HG02852 (cell line): Measurements from ENCODE around the gene CDC45.

Experiments used
- ATAC-seq: cut with Tn5 transposase; IDR thresholded peaks from one replicate; pipeline ENCODE4 v1.9.1; 2021; ENCODE audit warnings: mild to moderate bottlenecking, moderate library complexity; ENCODE audit not compliant: unreplicated experiment

CDC45 gene

GRCh38 chr22:19492504-19493174 is 12.9 kb downstream of the CDC45 start:
- no peak for ATAC-seq

GRCh38 chr22:19494001-19494560 is 14.4 kb downstream of the CDC45 start:
- ATAC-seq: no peak

DNA sequence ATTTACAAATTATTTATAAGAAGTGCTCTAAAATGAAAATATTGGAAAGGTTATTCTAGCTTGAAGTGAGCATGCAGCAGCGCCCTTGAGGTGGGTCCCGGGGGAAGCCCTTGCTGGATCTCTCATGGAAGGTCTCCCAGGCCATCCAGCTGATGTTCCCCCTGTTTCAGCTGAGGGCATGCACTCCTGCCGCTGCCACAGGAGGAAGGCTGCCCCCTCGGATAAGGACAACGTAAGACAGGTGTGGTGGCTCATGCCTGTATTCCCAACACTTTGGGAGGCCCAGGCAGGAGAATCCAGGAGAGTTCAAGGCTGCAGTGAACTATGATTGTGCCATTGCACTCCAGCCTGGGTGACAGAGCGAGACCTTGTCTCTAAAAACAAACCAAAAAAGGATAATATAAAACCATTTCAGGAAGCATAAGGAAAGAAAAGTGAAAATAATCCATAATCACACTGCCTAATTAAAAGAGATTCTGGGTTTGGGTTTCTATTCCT is 15.0 kb downstream of the CDC45 start:
- ATAC-seq: no peak

- no peak for ATAC-seq
Observed at GRCh38 chr22:19495562-19496323, 16.0 kb downstream of the CDC45 start.

DNA sequence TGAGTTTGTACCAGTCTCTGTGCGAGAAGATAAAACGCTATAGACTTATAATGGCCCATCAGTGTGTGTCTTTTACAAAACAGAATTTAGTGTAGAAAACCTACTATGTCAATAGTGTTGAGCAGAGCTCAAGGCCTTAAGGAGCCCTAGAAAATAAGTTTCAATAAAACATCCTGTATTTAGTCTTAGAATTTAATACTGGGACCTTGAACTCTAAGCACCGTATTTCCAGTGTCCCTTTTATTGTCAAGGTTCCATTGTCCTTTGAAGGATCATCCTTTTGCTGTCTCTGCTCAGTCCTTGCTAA is 16.6 kb downstream of the CDC45 start:
- no peak for ATAC-seq

GRCh38 chr22:19497245-19497644 is 17.5 kb downstream of the CDC45 start:
- no peak for ATAC-seq

- ATAC-seq: no peak
Observed at GRCh38 chr22:19498154-19498865, 18.6 kb downstream of the CDC45 start.

- no peak for ATAC-seq
Observed at GRCh38 chr22:19498866-19499190, 19.1 kb downstream of the CDC45 start.

DNA sequence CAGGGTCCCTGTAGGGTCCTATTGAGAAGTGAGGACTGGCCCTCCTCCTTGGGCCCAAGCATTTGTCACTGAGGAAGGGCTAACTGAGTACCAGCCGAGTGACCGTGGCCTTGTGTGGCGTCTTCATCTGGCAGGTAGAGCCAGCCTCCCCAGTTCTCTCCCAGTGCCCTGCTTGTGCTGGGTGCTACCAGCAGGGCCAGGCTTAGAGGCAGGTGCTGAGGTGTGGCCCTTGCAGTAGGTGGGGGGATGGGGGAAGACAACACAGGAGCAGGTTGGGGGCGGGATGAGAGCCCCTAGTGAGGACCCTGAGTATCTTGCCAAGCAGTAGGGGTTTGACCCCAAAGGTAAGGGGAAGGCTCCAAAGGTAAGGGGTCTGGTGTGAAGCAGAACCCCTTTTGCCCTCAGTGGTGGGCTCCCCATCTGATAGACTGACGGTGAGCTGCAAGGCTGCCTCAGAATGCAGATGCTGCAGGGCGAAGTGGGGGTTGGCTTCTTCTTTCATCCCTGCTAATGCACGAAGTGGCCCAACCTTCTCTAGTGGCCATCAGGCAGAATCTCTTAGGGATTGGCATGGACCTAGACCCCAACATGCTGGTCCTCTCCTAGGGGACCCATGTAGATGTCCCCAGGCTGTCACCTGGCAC is 19.6 kb downstream of the CDC45 start:
- no peak for ATAC-seq

DNA sequence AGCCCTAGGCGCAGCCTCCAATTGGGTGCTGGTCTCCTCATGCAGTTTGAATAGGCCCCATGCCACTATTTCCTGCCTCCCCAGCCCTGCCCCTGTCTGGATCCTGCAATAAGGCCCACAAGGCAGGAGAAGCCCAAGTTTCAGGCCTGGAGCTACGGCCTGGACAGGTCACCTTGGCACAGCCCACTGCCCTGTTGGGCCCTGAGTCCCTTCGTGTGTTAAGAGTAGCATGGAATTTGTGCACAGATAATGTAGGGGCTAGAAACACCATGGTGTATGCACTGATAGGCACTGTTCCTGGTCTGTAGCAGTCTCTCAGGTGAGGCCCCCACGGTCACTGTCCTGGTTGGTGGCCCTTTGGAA is 20.1 kb downstream of the CDC45 start:
- ATAC-seq: no peak

DNA sequence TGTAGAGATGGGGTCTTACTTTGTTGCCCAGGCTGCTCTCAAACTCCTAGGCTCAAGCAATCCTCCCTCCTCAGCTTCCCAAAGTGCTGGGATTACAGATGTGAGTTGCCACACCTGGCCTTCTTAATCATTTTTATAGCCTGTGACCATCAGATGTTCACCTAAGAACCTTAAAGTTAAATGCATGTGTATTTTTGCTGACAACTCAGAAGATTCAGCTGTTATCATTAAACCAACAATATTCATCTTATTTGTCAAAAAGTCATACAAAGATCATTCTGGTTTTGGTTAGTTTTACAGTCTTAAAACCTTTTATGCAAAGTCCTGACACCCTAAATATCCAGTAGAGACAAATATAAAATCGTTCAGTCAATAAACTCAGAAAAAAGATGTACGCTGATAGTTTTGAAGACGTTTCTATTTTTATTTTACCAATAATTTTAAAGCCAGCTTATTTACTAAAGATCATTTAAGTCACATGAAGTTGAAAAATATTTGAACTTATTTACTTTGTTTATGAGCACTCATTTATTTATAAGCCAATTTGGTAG is 22.3 kb downstream of the CDC45 start:
- no peak for ATAC-seq

DNA sequence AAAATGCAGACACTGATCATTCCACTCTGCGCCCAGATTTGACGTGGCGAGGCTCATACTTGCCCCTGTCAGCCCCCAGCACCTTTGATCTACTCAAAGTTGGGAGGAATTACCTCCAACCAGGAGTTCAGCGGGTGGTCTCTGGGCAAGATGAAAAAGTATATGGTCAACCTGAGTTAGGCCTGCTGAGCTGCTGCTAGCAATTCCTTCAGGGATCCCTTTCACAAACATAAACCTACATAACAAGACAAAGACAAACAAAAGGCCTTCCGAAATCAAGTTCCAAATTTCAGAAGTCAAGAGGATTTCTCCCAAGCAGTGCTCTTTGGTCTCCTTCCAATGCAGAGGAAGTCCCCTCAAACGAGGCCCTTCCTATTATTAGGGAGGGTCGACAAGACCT is 23.6 kb downstream of the CDC45 start:
- no peak for ATAC-seq

DNA sequence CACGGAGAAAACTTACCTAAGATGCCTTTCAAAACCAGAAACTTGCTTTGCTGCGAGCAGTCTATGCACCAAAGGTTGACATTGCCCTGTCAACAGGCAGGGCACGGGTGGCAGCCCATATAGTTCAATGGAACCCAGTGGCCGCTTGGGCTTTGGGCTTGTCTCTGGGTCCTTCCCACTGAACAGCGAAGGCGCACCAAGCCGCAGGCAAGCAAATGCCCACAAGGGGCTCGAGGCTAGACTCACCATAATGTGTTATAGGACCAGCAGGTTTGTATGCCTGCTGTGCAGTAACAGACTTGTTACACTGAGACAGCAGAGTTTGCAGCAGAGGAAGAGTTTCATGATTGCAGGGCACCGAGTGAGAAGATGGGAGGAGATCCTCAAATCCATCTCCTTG is 24.1 kb downstream of the CDC45 start:
- ATAC-seq: no peak

- no peak for ATAC-seq
Observed at GRCh38 chr22:19504900-19505734, 25.4 kb downstream of the CDC45 start.

DNA sequence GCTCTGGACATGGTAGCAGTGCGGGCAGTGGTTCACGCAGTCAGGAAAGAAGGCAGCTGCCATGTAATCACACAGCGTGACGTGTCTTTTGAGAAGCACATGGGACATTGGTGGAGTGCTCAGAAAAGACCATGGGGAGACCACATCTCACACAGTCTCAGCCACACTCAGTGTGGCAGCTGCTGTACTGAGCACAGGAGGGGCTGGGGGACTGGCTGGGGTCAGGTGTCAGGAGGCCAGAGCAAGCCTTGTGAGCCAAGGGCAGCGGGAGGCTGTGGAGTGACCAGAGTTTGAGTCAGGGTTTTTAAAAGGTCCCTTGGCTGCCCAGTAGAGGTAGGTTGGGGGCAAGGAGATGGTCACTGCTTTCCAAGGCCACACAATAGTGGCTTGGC is 26.0 kb downstream of the CDC45 start:
- ATAC-seq: no peak

GRCh38 chr22:19506212-19506611 is 26.5 kb downstream of the CDC45 start:
- no peak for ATAC-seq

DNA sequence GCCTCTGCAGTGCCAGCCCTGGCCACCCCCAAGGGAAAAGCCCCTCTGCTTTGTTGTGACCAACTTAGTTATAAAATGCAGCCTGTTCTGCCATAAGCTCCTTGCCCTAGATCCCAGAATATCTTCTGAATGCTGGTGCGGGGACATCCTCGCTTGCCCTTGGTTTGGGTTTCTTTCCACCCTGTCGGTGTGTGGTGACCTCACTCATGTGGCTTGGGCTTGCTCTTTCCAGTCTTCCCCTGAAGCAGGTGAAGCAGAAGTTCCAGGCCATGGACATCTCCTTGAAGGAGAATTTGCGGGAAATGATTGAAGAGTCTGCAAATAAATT is 27.8 kb downstream of the CDC45 start:
- ATAC-seq: no peak

DNA sequence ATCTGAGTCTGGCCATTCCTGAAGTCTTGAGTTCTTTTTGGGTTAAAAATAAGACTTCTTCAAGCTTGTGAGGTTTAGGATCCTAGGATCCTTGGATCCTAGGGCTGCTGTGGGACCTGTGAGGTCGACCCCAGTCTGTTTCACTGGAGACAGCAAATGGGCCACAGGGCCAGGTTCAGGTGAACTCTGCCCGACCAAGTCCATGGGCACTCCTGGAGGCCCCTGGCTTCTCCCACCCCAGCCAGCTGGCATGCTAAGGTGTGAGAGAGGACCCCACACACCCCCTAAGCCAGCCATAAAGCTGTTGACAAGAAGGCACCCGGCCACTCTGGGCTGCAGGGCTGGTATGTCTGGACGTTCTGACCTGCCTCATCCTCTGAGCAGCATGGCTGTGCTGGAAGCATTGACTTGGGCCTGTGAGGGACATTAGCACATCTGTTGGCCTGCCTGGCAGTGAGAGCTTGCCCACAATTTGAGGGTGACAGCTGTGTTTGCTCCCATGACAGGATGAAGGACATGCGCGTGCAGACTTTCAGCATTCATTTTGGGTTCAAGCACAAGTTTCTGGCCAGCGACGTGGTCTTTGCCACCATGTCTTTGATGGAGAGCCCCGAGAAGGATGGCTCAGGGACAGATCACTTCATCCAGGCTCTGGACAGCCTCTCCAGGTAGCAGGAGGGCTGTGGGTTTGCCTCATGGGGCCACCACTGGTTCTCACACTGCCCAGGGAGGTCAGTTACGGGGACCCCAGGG is 28.5 kb downstream of the CDC45 start:
- no peak for ATAC-seq

DNA sequence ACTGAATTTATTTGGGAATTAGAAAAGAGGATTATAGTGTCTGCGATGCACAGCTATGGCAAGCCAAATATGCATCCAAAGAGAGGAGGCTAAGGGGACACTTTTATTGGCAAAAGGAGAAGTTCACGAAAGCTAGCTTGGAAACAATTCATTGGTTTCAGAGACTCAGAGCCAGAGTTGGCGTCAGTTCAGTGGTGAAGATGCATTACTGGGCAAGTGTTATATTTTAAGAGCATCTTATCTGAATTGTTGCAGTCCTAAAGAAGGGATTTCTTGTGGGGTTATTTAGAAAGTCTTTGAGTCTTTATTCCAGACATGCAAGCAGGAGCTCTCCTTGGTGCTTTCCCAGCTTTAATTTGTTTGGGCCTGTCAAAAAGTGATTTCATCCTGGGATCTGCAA is 29.5 kb downstream of the CDC45 start:
- no peak for ATAC-seq

DNA sequence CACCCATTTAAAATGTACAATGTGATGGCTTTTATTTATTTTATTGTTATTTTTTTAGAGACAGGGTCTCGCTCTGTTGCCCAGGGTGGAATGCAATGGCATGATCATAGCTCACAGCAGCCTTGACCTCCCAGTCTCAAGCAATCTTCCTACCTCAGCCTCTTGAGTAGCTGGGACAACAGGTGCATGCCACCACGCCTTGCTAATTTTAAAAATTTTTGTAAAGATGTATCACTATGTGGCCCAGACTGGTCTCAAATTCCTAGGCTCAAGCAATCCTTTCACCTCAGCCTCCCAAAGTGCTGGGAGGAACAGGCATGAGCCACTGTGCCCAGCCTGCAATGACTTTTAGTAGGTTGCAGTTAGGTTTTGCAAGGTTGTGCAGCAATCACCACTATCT is 30.2 kb downstream of the CDC45 start:
- ATAC-seq: no peak
